Panc1 (cell line): Measurements from ENCODE around the gene OGA. TPM values are rescaled to one million over a fixed set of nuclear protein-coding genes. Genes with fewer than 3 reads are reported as not detected.

ENCODE experiments used
- ATAC-seq: fragments of 200-7000 bp; cut with Tn5 transposase; 2 replicates; pipeline ENCODE4 v1.9.1; 2020; ENCODE audit warnings: mild to moderate bottlenecking, moderate library complexity
- BruUV-seq: library from RNA; stranded (reverse); fragments of 400-500 nt; replicated peaks from 2 replicates; lab custom pipeline; 2021; lab: Mats Ljungman, UMichigan
- CTCF ChIA-PET: fragments of 300-600 bp; sonication (Branson Sonifier 250); formaldehyde crosslinking; loops from one replicate; lab custom pipeline; 2022; ENCODE audit warnings: antibody characterized with exemption; lab: Charles Lee
- POLR2A ChIA-PET: fragments of 300-600 bp; sonication (Branson Sonifier 250); formaldehyde crosslinking; loops from one replicate; lab custom pipeline; 2022; ENCODE audit warnings: antibody characterized with exemption; lab: Charles Lee
- DNase-seq: peaks from one replicate; pipeline ENCODE4 v3.0.0-alpha.2; 2010; ENCODE audit warnings: low read depth, low spot score
- H3K27ac ChIP-seq: 2 replicates; pipeline ENCODE4 v1.5.1; 2011; ENCODE audit warnings: mild to moderate bottlenecking, low read length, inconsistent platforms
- H3K27me3 ChIP-seq: fragments of 200-500 bp; sonication (Bioruptor generic); 2 replicates; pipeline ENCODE4 v1.6.0; 2014; ENCODE audit warnings: low read length, inconsistent platforms; ENCODE audit not compliant: control insufficient read depth, insufficient read depth
- H3K36me3 ChIP-seq: fragments of 200-500 bp; sonication (Bioruptor generic); 2 replicates; pipeline ENCODE4 v1.5.1; 2014; ENCODE audit warnings: inconsistent platforms, mild to moderate bottlenecking, low read length, moderate library complexity; ENCODE audit not compliant: control insufficient read depth, insufficient read depth
- H3K4me1 ChIP-seq: 2 replicates; pipeline ENCODE4 v1.5.1; 2011; ENCODE audit warnings: inconsistent platforms, mild to moderate bottlenecking, low read length, moderate library complexity; ENCODE audit not compliant: control insufficient read depth, insufficient read depth
- H3K4me3 ChIP-seq, 2 experiments: 2 replicates each; pipeline ENCODE4 v1.5.1; 2011 to 2012; ENCODE audit warnings: low read depth in 2 of 2, low read length in 2 of 2, mild to moderate bottlenecking in 2 of 2, inconsistent platforms in 1 of 2, moderate library complexity in 1 of 2
- H3K9me3 ChIP-seq: fragments of 200-500 bp; sonication (Bioruptor generic); 2 replicates; pipeline ENCODE4 v1.5.1; 2014; ENCODE audit warnings: low read depth, mild to moderate bottlenecking, inconsistent platforms, low read length, moderate library complexity; ENCODE audit not compliant: control insufficient read depth, insufficient read depth
- POLR2AphosphoS5 ChIP-seq: IDR thresholded peaks from 2 replicates; pipeline ENCODE4 v1.6.1; 2012; ENCODE audit warnings: mild to moderate bottlenecking, low read depth, low read length, moderate library complexity
- SIN3A ChIP-seq: IDR thresholded peaks from 2 replicates; pipeline ENCODE4 v1.6.1; 2012; ENCODE audit warnings: low read depth, mild to moderate bottlenecking, low read length, moderate library complexity, borderline replicate concordance; ENCODE audit not compliant: insufficient read depth
- TCF7L2 ChIP-seq: IDR thresholded peaks from 2 replicates; pipeline ENCODE4 v1.6.1; 2011; ENCODE audit warnings: mild to moderate bottlenecking, low read depth, low read length, inconsistent platforms
- in situ Hi-C: cut with HindIII; loops from 2 replicates; pipeline ENCODE4 v1.10.0; 2016; ENCODE audit warnings: low sequenced_read_pairs, low pct_unique_long_range_greater_than_20kb
- intact Hi-C: fragments of 100-400 bp; cut with micrococcal nuclease; formaldehyde crosslinking; loops from one replicate; pipeline ENCODE4 v1.10.0; 2022; ENCODE audit not compliant: unreplicated experiment
- total RNA-seq: library from RNA; stranded (reverse); gene quantifications from one replicate; pipeline ENCODE4 v1.2.1, GENCODE V29; 2021; ENCODE audit not compliant: unreplicated experiment
- TF ChIP-seq, protein P1 (sequence below), 2 experiments: IDR thresholded peaks; 2 replicates each; pipeline ENCODE4 v1.6.1; 2011 to 2012; ENCODE audit warnings: low read depth in 2 of 2, control low read depth in 1 of 2, low read length in 1 of 2, mild to moderate bottlenecking in 1 of 2, moderate library complexity in 1 of 2; ENCODE audit not compliant: insufficient read depth in 1 of 2
- TF ChIP-seq, protein P2 (sequence below): fragments of 450-650 bp; IDR thresholded peaks from 2 replicates; pipeline ENCODE4 v1.5.1; 2017; ENCODE audit warnings: mild to moderate bottlenecking

The OGA gene
- total RNA-seq, 1 experiment from 2014 or later, result 117 TPM

DNA sequence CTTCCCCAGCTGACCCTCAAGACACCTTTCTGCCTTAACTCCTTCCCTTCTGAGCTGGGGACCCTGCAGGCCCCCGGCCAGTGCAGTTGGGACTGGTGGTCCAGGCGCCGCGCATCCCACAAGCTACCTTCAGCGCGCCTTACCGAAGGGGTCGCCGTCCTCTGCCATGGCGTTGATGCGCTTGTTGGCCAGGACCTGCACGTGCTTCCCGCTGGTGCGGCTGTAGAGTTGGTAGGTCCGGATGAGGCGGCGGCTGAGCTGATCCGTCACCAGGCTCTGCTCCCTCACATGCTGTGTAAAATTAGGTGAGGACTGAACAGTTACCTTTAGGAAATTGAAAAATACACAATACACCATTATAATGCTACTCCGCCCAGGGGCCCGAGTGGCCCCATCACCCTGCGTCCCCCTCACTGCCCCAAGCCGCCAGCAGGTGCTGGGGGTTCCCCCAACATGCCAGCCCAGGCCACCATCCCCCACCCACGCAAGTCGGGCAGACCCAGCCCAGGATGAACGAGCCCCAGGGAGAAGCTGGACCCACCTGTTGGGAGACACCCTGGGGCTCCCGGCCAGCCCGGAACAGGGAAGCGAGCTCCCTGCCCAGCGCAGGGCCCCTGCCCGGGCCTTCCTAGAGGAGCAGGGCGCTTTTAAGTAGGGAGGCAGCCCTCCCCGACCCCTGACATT is 43.5 kb downstream of the OGA start:
- ATAC-seq, result no peak
- no peaks in the 10 kb centered on the region for H3K4me1 ChIP-seq
- H3K36me3 ChIP-seq, result no peaks in the 10 kb centered on the region
- no TSS peak for BruUV-seq
- no peaks in the 10 kb centered on the region for H3K9me3 ChIP-seq
- no peak for TF ChIP-seq TCF7L2
- TF ChIP-seq, protein P1, sequence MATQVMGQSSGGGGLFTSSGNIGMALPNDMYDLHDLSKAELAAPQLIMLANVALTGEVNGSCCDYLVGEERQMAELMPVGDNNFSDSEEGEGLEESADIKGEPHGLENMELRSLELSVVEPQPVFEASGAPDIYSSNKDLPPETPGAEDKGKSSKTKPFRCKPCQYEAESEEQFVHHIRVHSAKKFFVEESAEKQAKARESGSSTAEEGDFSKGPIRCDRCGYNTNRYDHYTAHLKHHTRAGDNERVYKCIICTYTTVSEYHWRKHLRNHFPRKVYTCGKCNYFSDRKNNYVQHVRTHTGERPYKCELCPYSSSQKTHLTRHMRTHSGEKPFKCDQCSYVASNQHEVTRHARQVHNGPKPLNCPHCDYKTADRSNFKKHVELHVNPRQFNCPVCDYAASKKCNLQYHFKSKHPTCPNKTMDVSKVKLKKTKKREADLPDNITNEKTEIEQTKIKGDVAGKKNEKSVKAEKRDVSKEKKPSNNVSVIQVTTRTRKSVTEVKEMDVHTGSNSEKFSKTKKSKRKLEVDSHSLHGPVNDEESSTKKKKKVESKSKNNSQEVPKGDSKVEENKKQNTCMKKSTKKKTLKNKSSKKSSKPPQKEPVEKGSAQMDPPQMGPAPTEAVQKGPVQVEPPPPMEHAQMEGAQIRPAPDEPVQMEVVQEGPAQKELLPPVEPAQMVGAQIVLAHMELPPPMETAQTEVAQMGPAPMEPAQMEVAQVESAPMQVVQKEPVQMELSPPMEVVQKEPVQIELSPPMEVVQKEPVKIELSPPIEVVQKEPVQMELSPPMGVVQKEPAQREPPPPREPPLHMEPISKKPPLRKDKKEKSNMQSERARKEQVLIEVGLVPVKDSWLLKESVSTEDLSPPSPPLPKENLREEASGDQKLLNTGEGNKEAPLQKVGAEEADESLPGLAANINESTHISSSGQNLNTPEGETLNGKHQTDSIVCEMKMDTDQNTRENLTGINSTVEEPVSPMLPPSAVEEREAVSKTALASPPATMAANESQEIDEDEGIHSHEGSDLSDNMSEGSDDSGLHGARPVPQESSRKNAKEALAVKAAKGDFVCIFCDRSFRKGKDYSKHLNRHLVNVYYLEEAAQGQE (IDR thresholded peaks at IDR 0.05; ENCODE audit: insufficient read depth in 1 of 2, low read depth in 2 of 2, low read length in 1 of 2), result no peak
- no peak for TF ChIP-seq SIN3A
- TF ChIP-seq POLR2AphosphoS5, result no peak
- TF ChIP-seq, protein P2, sequence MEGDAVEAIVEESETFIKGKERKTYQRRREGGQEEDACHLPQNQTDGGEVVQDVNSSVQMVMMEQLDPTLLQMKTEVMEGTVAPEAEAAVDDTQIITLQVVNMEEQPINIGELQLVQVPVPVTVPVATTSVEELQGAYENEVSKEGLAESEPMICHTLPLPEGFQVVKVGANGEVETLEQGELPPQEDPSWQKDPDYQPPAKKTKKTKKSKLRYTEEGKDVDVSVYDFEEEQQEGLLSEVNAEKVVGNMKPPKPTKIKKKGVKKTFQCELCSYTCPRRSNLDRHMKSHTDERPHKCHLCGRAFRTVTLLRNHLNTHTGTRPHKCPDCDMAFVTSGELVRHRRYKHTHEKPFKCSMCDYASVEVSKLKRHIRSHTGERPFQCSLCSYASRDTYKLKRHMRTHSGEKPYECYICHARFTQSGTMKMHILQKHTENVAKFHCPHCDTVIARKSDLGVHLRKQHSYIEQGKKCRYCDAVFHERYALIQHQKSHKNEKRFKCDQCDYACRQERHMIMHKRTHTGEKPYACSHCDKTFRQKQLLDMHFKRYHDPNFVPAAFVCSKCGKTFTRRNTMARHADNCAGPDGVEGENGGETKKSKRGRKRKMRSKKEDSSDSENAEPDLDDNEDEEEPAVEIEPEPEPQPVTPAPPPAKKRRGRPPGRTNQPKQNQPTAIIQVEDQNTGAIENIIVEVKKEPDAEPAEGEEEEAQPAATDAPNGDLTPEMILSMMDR, result no peak
- no peak overlapping the region for H3K4me3 ChIP-seq
- intact Hi-C loops (no loop called here), in situ Hi-C loops (no loop called here)
- ChIA-PET CTCF (interaction anchor here (0.6 kb wide), 1 partner anchor 483 kb away, joined by 3 read pairs; no protein-coding TSS in a partner anchor), POLR2A (no interaction called here)
- DNase-seq, result no peak
- no peaks in the 10 kb centered on the region; the same call in 1 of the 2 replicates for H3K27me3 ChIP-seq
- no peak overlapping the region for H3K27ac ChIP-seq

DNA sequence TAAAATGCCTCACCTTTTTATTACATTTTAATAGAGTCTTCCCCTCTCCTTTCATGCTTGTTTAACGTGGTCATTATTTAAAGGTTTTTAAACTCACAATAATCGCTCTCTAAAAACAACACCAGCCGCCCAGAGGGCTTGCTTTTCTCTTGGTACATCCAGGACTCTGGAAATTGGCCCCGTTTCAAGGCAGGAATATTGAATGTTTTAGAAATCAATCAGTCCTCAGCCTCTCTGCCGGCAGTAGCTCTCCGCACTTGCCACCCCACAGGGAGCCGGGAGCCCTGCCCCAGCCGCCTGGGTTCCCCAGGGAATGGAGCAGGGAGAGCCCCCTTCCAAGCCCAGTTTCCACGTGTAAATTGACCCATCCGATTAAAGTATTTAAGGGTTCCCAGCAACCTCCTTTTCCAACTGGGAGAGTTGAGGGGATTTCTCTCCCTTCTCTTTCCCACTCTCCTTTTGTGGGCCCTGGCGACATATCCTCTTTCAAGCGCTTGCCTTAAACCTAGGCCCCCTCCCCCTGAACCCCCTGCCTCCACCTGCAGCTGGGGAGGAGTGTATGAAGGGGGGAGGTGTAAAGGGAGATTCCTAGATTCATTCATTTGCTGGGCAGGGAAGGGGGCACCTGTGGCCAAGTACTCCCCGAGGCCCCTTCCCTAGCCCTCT is 44.2 kb downstream of the OGA start:
- no TSS peak for BruUV-seq
- H3K27ac ChIP-seq, result no peak overlapping the region
- no peaks in the 10 kb centered on the region for H3K4me1 ChIP-seq
- TF ChIP-seq POLR2AphosphoS5 (no peak), SIN3A (no peak), TCF7L2 (no peak)
- TF ChIP-seq, protein P2, result no peak
- TF ChIP-seq, protein P1 (IDR thresholded peaks at IDR 0.05; ENCODE audit: insufficient read depth in 1 of 2, low read depth in 2 of 2, low read length in 1 of 2), result no peak
- H3K36me3 ChIP-seq, result no peaks in the 10 kb centered on the region
- ATAC-seq, result no peak
- H3K27me3 ChIP-seq, result no peaks in the 10 kb centered on the region; the same call in 1 of the 2 replicates
- ChIA-PET CTCF (interaction anchor here (0.6 kb wide), 1 partner anchor 482 kb away, joined by 3 read pairs; no protein-coding TSS in a partner anchor), POLR2A (no interaction called here)
- no peak for DNase-seq
- H3K4me3 ChIP-seq, result no peak overlapping the region
- in situ Hi-C loops, result no loop called here
- intact Hi-C loops, result no loop called here
- no peaks in the 10 kb centered on the region for H3K9me3 ChIP-seq
